SK-N-MC (cell line): ENCODE measurements around the gene PPIF.

Experiments used
- DNase-seq: peaks from one replicate; pipeline ENCODE4 v3.0.0-alpha.2; 2011; ENCODE audit warnings: low read depth, low spot score
- H3K27ac ChIP-seq: fragments of 200-600 bp; sonication (generic); 2 replicates; pipeline ENCODE4 v1.5.1; 2016; ENCODE audit warnings: mixed run types
- H3K36me3 ChIP-seq: fragments of 200-600 bp; sonication (generic); 2 replicates; pipeline ENCODE4 v1.6.1; 2017; ENCODE audit warnings: antibody characterized with exemption, low read length, mixed read lengths; ENCODE audit not compliant: insufficient read depth
- H3K4me3 ChIP-seq: fragments of 200-600 bp; sonication (generic); 2 replicates; pipeline ENCODE4 v1.5.1; 2016
- H3K9ac ChIP-seq: fragments of 200-600 bp; sonication (generic); 2 replicates; pipeline ENCODE4 v1.8.0; 2017; ENCODE audit warnings: mixed run types, mixed read lengths; ENCODE audit not compliant: insufficient read length
- H3K9me3 ChIP-seq: fragments of 200-600 bp; sonication (generic); 2 replicates; pipeline ENCODE4 v1.6.1; 2017; ENCODE audit warnings: low read depth, mild to moderate bottlenecking, antibody characterized with exemption, low read length, moderate library complexity, mixed read lengths
- EZH2 ChIP-seq: fragments of 200-600 bp; sonication (generic); IDR thresholded peaks from one replicate; pipeline ENCODE4 v1.6.1; 2017; ENCODE audit warnings: antibody characterized with exemption
- FOXP2 ChIP-seq: optimal IDR thresholded peaks from 2 replicates; pipeline ENCODE3; 2011; ENCODE audit warnings: mild to moderate bottlenecking, moderate library complexity; ENCODE audit not compliant: insufficient read depth; ENCODE audit errors: extremely low read length, control extremely low read depth
- POLR2AphosphoS5 ChIP-seq: IDR thresholded peaks from 2 replicates; pipeline ENCODE4 v1.6.1; 2012; ENCODE audit warnings: mild to moderate bottlenecking, low read depth, low read length, borderline replicate concordance

The PPIF gene

DNA sequence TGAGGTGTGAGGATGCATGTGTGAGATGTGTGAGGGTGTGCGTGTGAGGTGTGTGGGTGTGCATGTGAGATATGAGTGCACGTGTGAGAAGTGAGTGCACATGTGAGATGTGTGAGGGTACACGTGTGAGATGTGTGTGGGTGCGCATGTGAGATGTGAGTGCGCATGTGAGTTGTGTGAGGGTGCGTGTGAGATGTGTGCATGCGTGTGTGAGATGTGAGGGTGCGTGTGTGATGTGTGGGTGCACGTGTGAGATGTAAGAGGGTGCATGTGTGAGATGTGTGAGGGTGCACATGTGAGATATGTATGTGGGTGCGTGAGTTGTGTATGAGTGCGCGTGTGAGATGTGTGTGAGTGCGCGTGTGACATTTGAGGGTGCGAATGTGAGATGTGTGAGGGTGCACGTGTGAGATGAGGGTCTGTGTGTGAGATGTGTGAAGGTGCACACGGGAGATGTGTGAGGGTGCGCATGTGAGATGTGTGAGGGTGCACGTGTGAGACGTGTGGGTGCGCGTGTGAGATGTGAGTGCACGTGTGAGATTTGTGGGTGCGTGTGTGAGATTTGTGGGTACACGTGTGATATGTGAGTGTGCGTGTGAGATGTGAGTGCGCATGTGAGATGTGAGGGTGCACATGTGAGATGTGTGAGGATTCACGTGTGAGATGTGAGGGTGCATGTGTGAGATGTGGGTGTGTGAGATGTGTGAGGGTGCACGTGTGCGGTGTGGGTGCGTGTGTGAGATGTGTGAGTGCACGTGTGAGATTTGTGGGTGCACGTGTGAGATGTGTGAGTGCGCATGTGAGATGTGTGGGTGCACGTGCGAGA lies 30.5 kb downstream of the PPIF start:
- Histone ChIP-seq H3K36me3 (no peaks in the 10 kb centered on the region), H3K4me3 (no peak overlapping the region), H3K27ac (no peak overlapping the region), H3K9me3 (no peaks in the 10 kb centered on the region), H3K9ac (no peak overlapping the region)
- TF ChIP-seq EZH2 (no peak), POLR2AphosphoS5 (no peak), FOXP2 (no peak)
- no peak for DNase-seq

DNA sequence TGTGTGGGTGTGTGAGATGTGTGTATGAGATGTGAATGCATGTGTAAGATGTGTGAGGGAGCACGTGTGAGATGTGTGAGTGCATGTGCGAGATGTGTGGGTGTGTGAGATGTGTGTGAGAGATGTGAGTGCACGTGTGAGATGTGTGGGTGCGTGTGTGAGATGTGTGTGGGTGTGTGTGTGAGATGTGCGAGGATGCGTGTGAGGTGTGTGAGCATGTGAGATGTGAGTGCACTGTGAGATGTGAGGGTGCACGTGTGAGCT lies 31.0 kb downstream of the PPIF start:
- Histone ChIP-seq H3K9me3 (no peaks in the 10 kb centered on the region), H3K9ac (no peak overlapping the region), H3K27ac (no peak overlapping the region), H3K36me3 (no peaks in the 10 kb centered on the region), H3K4me3 (no peak overlapping the region)
- TF ChIP-seq POLR2AphosphoS5 (no peak), EZH2 (no peak), FOXP2 (no peak)
- DNase-seq: no peak

GRCh38 chr10:79378647-79379511 lies 31.6 kb downstream of the PPIF start:
- H3K27ac ChIP-seq: no peak overlapping the region
- no peak for DNase-seq
- no peaks in the 10 kb centered on the region for H3K36me3 ChIP-seq
- no peaks in the 10 kb centered on the region for H3K9me3 ChIP-seq
- no peak overlapping the region for H3K9ac ChIP-seq
- no peak overlapping the region for H3K4me3 ChIP-seq
- TF ChIP-seq FOXP2: no peak

GRCh38 chr10:79379512-79380124 lies 32.3 kb downstream of the PPIF start:
- Histone ChIP-seq H3K27ac (no peak overlapping the region), H3K4me3 (no peak overlapping the region)

DNA sequence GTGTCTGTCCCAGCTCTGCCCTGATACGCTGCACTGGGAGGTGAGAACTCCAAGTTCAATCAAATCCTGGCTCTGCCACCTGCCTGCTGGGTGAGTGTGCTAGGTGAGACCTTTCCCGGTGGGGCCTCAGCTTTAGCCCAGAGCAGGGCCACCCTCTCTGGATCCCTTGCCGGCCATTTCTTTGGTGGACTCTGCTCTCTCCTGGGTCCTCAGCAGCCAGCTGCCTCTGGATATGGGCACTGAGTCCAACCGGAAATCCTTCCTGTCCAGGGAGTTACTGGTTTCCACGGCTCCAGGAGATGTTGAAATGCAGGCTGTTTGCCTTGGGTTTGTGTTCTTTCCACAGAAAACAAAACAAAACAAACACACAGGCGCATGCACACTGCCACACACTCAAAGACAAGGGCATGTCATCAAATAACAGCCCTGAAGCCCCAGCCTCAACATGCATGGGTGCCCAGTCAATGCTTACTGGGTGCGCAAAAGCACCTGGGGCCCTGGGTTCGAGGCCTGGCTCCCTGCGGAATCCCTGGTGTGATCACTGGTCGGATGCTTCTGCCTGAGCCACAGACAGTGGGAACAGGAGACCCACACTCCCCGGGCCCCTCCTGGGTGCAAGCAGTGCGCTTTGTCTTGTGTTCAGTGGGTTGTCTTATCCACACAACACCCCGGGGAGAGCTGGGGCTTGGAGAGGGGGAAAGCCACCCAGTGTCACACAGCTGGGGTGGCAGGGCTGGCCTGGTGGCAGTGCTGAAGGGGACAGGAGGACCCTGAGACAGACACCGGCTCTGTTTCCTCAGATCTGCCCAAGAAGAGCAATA lies 33.1 kb downstream of the PPIF start:
- Histone ChIP-seq H3K36me3 (no peaks in the 10 kb centered on the region), H3K9ac (no peak overlapping the region), H3K4me3 (no peak overlapping the region), H3K27ac (no peak overlapping the region), H3K9me3 (no peaks in the 10 kb centered on the region)
- no peak for DNase-seq
- no peak for TF ChIP-seq POLR2AphosphoS5
- no peak for TF ChIP-seq FOXP2
- TF ChIP-seq EZH2: no peak

More at GRCh38 chr10:79379512-79380124, 32.3 kb downstream of the PPIF start:
- DNase-seq: no peak
- no peak overlapping the region for H3K9ac ChIP-seq
- TF ChIP-seq POLR2AphosphoS5 (no peak), EZH2 (no peak), FOXP2 (no peak)
- H3K9me3 ChIP-seq: no peaks in the 10 kb centered on the region
- no peaks in the 10 kb centered on the region for H3K36me3 ChIP-seq

DNA sequence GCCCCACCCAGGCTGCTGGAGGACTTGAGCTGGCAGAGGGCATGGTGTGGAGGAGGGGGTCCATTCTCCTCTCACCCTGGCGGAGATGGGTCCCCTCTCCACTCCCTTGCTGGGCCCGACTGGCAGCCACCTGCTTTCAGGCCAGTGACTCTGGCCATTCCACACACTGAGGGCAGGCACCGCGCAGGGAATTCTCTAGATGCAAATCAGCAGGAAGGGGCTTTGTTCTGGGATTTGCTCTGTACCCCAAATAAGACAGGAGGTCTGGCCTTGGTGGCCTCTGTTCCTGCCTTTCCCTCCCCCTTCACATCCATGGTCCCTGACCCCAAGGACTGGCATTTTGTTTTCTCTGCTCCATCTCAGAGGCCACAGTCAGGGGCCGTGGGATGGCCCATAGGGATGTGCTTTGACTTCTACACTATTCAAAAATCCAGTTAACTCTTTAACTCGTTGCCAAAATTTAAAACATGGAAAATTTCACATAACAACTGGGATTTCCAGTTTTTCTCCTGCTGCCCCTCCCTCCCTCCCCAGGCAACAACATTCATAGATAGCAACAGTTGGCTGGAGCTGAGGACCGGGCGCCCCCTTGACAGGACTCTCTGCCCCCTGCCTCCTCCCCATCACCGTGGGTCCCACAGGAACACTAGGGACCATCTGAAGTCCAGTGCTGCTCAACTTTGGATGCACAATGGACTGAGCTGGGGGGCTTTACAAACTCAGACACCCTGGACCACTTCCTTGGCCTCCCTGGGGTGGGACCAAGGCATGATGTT lies 33.9 kb downstream of the PPIF start:
- H3K9ac ChIP-seq: no peak overlapping the region
- TF ChIP-seq POLR2AphosphoS5: no peak
- TF ChIP-seq FOXP2: no peak
- TF ChIP-seq EZH2: no peak
- DNase-seq: no peak
- no peak overlapping the region for H3K27ac ChIP-seq
- no peaks in the 10 kb centered on the region for H3K9me3 ChIP-seq
- H3K4me3 ChIP-seq: no peak overlapping the region
- no peaks in the 10 kb centered on the region for H3K36me3 ChIP-seq

DNA sequence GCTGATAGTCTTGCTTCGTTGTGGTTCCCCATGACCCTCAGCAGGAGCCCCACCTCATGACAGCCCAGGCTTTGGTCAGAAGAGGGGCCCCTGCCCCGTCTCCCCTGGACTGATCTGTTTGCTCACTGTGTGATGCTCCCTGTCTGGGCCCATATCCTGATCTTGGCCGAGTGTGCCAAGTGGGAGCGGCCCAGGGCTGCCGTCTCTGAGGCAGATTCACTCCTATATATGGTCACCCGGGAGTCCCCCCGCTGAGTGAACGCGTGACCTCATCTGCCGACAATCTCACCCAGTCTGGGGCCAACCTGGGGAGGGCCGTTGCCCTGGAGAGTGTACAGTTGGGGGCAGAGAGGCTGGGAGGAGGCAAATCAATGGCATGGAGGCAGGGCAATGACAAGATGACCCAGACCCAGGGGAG lies 34.5 kb downstream of the PPIF start:
- Histone ChIP-seq H3K4me3 (no peak overlapping the region), H3K27ac (no peak overlapping the region), H3K36me3 (no peaks in the 10 kb centered on the region), H3K9me3 (no peaks in the 10 kb centered on the region), H3K9ac (no peak overlapping the region)
- no peak for DNase-seq
- TF ChIP-seq EZH2 (no peak), POLR2AphosphoS5 (no peak), FOXP2 (no peak)
